VCaP (cell line): ENCODE measurements around the gene PKIB.
"Not testable (repeated sequence)": the region's sequence is repeated elsewhere in the genome, so short reads cannot be mapped to it uniquely, and the experiment has no call there.

Experiments
- H3K27ac ChIP-seq: fragments of 450-650 bp; 2 replicates; pipeline ENCODE4 v1.5.1; 2017
- TF ChIP-seq, protein P1 (sequence below): fragments of 450-650 bp; conservative IDR thresholded peaks from 2 replicates; pipeline ENCODE4 v1.5.1; 2017; ENCODE audit warnings: mild to moderate bottlenecking, moderate library complexity

PKIB gene

DNA sequence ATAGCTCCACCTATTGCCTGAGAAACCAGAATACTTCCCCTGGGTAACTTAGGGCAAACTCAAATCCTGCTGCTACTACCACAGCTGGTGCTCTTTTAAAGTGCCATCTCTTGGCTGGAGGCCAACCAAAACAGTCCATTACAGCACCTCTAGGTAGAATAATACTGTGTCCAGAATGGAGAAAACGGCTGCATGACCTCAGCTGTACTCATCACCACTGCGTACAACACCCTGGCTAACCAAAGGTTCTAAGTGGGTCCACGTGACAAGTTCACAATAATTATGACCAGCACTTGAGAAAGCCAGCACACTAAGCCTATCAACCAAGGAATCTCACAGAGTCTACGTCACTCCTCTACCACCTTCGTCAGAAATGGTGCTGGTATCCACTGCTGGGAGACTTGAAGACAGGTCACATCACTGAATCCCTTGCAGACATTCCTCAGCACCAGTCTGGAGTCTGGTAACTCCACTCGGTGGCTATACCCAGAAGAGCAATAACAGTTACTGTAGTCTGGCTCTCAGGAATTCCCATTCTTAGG lies 40.9 kb upstream of the PKIB start:
- TF ChIP-seq, protein P1, sequence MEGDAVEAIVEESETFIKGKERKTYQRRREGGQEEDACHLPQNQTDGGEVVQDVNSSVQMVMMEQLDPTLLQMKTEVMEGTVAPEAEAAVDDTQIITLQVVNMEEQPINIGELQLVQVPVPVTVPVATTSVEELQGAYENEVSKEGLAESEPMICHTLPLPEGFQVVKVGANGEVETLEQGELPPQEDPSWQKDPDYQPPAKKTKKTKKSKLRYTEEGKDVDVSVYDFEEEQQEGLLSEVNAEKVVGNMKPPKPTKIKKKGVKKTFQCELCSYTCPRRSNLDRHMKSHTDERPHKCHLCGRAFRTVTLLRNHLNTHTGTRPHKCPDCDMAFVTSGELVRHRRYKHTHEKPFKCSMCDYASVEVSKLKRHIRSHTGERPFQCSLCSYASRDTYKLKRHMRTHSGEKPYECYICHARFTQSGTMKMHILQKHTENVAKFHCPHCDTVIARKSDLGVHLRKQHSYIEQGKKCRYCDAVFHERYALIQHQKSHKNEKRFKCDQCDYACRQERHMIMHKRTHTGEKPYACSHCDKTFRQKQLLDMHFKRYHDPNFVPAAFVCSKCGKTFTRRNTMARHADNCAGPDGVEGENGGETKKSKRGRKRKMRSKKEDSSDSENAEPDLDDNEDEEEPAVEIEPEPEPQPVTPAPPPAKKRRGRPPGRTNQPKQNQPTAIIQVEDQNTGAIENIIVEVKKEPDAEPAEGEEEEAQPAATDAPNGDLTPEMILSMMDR: no peak
- H3K27ac ChIP-seq: peak overlapping the region; percentile 55

DNA sequence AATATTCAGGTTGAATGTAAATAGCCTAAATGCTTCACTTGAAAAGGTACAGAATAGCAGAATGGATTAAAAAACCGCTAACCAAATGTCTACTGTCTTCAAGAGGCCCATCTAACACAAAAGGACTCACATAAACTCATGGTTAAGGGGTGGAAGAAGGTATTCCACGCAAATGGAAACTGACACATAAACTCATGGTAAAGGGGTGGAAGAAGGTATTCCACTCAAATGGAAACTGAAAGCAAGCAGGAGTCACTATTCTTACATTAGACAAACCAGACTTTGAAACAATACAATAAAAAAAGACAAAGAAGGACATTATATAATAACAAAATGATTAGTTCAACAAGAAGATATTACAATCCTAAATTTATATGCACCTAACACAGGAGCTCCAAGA lies 38.3 kb upstream of the PKIB start:
- H3K27ac ChIP-seq: no peak overlapping the region
- TF ChIP-seq, protein P1: no peak

DNA sequence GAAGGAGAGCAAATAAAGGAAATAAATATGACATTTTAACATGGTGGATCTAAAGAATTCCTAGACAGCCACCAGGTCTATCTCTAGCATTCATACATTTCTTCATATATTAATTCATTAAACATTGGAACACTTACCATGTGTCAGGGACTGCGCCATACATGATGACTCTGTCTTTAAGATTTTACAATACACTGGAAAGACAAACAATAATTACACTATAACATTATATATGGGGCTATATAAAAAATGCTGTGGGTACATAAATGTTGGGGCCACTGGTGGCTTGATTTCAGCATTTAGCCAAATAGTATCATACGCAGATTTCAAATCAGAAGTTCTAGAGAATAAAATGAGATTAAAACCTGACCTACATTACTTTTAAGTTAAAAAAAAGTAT lies 33.3 kb upstream of the PKIB start:
- no peak overlapping the region for H3K27ac ChIP-seq
- TF ChIP-seq, protein P1: no peak

DNA sequence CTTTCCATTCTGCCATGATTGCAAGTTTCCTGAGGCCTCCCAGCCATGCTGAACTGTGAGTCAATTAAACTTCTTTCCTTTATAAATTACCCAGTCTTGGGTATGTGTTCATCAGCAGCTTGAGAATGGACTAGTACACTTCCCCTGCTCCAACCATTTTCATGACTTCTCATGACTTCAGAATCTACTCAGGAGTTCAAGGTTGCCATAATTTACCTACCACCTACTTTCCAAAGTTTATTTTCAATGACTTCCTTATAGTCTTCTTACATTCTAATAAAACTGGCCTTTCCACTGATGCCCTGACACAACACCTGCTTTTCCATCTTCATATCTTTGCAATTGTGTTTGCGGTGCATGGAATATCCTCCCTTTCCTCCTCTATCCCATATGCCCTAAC lies 31.2 kb upstream of the PKIB start:
- TF ChIP-seq, protein P1: no peak
- no peak overlapping the region for H3K27ac ChIP-seq

DNA sequence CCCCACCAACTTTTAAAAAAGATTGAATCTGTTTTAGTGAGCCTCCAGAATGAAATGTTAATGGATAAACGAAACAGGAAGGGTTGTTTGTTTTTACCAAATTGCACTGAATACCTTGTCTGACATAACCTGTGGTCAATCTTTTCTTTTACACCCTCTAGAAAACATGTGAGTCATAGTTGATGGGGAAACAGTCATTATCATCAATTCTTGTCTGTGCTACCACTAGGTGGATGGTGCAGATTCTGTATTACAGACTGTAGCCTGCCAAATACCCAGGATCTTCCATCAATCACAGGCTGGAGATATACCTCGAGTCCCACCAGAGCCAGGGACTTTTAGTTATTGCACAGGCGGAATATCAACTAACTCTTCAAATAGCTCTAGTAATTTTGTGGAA lies 29.5 kb upstream of the PKIB start:
- TF ChIP-seq, protein P1: peak; percentile 37; the same call in 1 of the 2 replicates
- H3K27ac ChIP-seq: no peak overlapping the region

DNA sequence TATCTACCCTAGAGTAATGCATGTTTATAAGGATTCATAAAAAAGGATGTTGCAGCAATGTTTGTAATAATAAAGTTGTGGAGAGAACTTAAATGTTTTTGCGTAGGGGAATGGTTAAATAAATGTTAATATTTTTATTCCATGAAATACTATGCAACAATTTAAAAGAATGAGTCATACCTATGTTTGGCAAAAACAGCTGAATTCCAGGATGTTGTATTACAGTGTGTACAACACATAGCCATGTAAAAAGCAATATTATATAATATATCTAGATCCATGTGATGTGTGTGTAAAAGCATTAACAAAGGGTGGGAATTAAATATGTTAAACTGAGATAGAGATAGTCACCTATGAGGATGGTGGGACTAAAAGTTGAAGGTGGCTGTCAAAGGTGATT lies 21.1 kb upstream of the PKIB start:
- no peak overlapping the region for H3K27ac ChIP-seq
- TF ChIP-seq, protein P1: no peak

DNA sequence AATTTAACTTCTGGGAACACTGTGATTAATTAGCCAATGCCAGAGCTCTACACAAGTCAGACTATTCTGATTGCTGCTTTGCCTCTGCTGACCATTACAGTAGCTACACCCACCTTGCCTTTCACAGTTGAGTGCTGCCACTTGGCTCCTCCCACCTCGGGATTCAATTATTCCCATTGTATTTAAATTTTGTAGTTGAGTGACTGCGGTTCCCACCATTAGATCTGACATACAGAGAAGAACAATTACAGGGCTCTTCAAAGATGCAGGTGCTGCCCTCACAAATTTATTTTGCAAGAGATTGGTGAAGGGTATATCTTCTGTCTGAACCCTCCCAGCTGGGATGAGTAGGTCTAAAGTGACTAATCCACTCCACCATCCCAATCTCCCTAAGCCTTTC lies 11.9 kb upstream of the PKIB start:
- not testable (repeated sequence) for H3K27ac ChIP-seq

DNA sequence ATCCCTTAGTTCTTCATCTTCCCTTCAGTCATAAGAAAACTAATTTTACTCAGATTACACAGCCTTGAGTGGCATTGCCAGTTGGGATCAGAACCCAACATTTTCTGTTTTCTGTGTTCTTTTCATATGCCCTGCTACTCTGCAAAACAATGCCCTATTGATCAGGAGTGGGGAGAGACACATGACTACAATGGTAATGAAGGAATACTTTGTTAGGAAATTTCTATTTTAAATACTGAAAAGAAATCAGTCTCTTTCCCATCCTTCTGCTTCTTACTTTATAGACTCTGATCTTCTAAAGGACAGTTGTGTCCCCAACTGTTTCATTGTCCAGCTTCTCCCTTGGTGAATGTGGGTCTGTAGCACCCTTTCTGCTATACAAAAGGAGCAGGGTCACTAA lies 5.5 kb upstream of the PKIB start:
- H3K27ac ChIP-seq: no peak overlapping the region
- TF ChIP-seq, protein P1: no peak
